MCF 10A (cell line): ENCODE data around the gene OR8H2. TPM values are rescaled to one million over a fixed set of nuclear protein-coding genes. Genes with fewer than 3 reads are reported as not detected.

ENCODE experiments used
- BruUV-seq: library from RNA; stranded (reverse); fragments of 400-500 nt; replicated peaks from 2 replicates; lab custom pipeline; 2021; lab: Mats Ljungman, UMichigan
- CTCF ChIA-PET: fragments of 300-600 bp; sonication (Branson Sonifier 250); formaldehyde crosslinking; extraction: SDS; loops from one replicate; lab custom pipeline; 2021; ENCODE audit warnings: antibody characterized with exemption, inconsistent platforms; lab: Yijun Ruan, JAX
- POLR2A ChIA-PET: fragments of 300-600, 350-650 bp; sonication (Branson Sonifier 250); formaldehyde crosslinking; extraction: SDS; loops from one replicate; lab custom pipeline; 2020; ENCODE audit warnings: antibody characterized with exemption, inconsistent platforms; lab: Yijun Ruan, JAX
- DNase-seq: peaks from one replicate; pipeline ENCODE4 v3.0.0-alpha.2; 2018; ENCODE audit not compliant: unreplicated experiment
- H3K27ac Mint-ChIP-seq: one replicate; pipeline ENCODE4 v1.8.0; 2022; ENCODE audit warnings: mild to moderate bottlenecking, low read depth, mixed read lengths; ENCODE audit not compliant: unreplicated experiment
- H3K27me3 Mint-ChIP-seq: one replicate; pipeline ENCODE4 v1.8.0; 2022; ENCODE audit warnings: mixed read lengths; ENCODE audit not compliant: insufficient read depth, unreplicated experiment
- H3K36me3 Mint-ChIP-seq: one replicate; pipeline ENCODE4 v1.8.0; 2022; ENCODE audit warnings: mild to moderate bottlenecking, moderate library complexity, mixed read lengths; ENCODE audit not compliant: insufficient read depth, unreplicated experiment
- H3K4me1 Mint-ChIP-seq: one replicate; pipeline ENCODE4 v1.8.0; 2022; ENCODE audit warnings: mixed read lengths; ENCODE audit not compliant: insufficient read depth, unreplicated experiment
- H3K4me3 Mint-ChIP-seq: one replicate; pipeline ENCODE4 v1.8.0; 2022; ENCODE audit warnings: mild to moderate bottlenecking, moderate library complexity, mixed read lengths; ENCODE audit not compliant: unreplicated experiment
- H3K9me3 Mint-ChIP-seq: one replicate; pipeline ENCODE4 v1.8.0; 2022; ENCODE audit warnings: mixed read lengths; ENCODE audit not compliant: unreplicated experiment
- intact Hi-C: fragments of 100-400 bp; cut with micrococcal nuclease; formaldehyde crosslinking; loops from 2 replicates; pipeline ENCODE4 v1.14.1; 2022
- total RNA-seq: library from RNA; stranded (reverse); gene quantifications from 2 replicates; pipeline ENCODE4 v1.2.3, GENCODE V29; 2022
- TF ChIP-seq, protein P1 (sequence below): fragments of 200-600 bp; IDR thresholded peaks from one replicate; pipeline ENCODE4 v1.8.0; 2022; ENCODE audit warnings: antibody characterized with exemption, mild to moderate bottlenecking; ENCODE audit not compliant: unreplicated experiment

OR8H2 gene
- total RNA-seq, 1 experiment from 2014 or later = not detected

DNA sequence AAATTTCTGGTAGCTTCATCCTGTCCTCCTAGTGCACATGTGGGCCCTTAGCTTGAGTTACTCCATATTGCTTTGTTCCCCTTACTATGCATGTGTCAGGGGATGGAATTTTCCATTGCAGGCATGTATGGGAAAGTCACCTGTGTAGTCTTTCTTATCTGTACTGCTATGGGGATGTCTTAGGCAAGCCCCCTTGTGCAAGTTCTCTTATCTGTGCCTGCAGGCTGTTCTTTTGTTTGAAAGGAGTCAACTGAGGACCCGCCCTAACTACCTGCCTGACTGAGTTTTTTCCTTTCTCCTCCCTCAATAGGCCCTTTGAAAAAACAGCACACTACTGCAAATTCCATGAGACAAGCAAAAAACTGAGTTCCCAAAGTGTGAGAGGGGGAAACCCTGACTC is 47.9 kb downstream of the OR8H2 start:
- DNase-seq = no peak
- H3K9me3 Mint-ChIP-seq = peaks cover 43% of the 10 kb centered on the region
- H3K36me3 Mint-ChIP-seq = no peaks in the 10 kb centered on the region
- no peak overlapping the region for H3K4me3 Mint-ChIP-seq
- CTCF ChIA-PET = no interaction called here
- no peak overlapping the region for H3K27ac Mint-ChIP-seq
- POLR2A ChIA-PET = no interaction called here
- TF ChIP-seq, protein P1, sequence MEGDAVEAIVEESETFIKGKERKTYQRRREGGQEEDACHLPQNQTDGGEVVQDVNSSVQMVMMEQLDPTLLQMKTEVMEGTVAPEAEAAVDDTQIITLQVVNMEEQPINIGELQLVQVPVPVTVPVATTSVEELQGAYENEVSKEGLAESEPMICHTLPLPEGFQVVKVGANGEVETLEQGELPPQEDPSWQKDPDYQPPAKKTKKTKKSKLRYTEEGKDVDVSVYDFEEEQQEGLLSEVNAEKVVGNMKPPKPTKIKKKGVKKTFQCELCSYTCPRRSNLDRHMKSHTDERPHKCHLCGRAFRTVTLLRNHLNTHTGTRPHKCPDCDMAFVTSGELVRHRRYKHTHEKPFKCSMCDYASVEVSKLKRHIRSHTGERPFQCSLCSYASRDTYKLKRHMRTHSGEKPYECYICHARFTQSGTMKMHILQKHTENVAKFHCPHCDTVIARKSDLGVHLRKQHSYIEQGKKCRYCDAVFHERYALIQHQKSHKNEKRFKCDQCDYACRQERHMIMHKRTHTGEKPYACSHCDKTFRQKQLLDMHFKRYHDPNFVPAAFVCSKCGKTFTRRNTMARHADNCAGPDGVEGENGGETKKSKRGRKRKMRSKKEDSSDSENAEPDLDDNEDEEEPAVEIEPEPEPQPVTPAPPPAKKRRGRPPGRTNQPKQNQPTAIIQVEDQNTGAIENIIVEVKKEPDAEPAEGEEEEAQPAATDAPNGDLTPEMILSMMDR = no peak
- H3K27me3 Mint-ChIP-seq = no peaks in the 10 kb centered on the region
- no TSS peak for BruUV-seq
- intact Hi-C loops = no loop called here
- H3K4me1 Mint-ChIP-seq = no peaks in the 10 kb centered on the region

DNA sequence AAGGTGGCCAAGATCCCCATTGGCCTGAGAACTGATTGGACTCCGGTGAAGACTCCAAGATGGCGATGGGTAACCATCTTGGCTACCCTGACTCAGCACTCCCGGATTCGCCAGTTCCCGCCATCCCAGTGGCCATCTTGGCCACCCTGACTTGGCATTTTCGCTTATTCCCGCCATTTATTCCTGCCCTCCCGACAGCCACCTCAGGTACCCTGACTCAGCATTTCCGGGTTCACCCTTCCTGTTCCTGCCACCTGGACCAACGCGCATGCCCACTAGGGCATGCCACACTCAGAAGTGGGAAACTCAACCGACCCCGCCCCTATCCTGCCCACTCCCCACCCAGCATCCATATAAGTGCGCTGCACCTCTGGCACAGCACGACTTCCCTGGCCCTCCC is 48.8 kb downstream of the OR8H2 start:
- TF ChIP-seq, protein P1 = no peak
- Mint-ChIP-seq H3K27ac (no peak overlapping the region), H3K4me1 (no peaks in the 10 kb centered on the region), H3K4me3 (no peak overlapping the region), H3K36me3 (no peaks in the 10 kb centered on the region), H3K9me3 (peaks cover 48% of the 10 kb centered on the region), H3K27me3 (no peaks in the 10 kb centered on the region)
- POLR2A ChIA-PET = interaction anchor here (0.6 kb wide), 1 partner anchor 430 kb away, joined by 3 read pairs; no protein-coding TSS in a partner anchor
- no TSS peak for BruUV-seq
- DNase-seq = no peak
- CTCF ChIA-PET = no interaction called here
- intact Hi-C loops = no loop called here

Other genes starting within 250 kb of the OR8H2 start
- gene TRIM51, start 220.4 kb upstream of the OR8H2 start, total RNA-seq = not detected in 2 replicates
- not detected in 2 replicates for gene OR5W2, start 189.1 kb upstream of the OR8H2 start, total RNA-seq
- gene OR5I1, start 167.3 kb upstream of the OR8H2 start, total RNA-seq = not detected in 2 replicates
- gene OR10AG1, start 133.7 kb upstream of the OR8H2 start, total RNA-seq = not detected in 2 replicates
- gene OR5F1, start 109.1 kb upstream of the OR8H2 start, total RNA-seq = not detected in 2 replicates
- not detected in 2 replicates for gene OR5AS1, start 76.0 kb upstream of the OR8H2 start, total RNA-seq
- gene OR8I2, start 10.4 kb upstream of the OR8H2 start, total RNA-seq = not detected in 2 replicates
- not detected in 2 replicates for gene OR8H3, start 18.7 kb downstream of the OR8H2 start, total RNA-seq
- not detected in 2 replicates for gene OR8J3, start 36.5 kb downstream of the OR8H2 start, total RNA-seq
- gene OR8K5, start 56.6 kb downstream of the OR8H2 start, total RNA-seq = not detected in 2 replicates
- gene OR5J2, start 72.9 kb downstream of the OR8H2 start, total RNA-seq = not detected in 2 replicates
- gene OR5T2, start 130.6 kb downstream of the OR8H2 start, total RNA-seq = not detected in 2 replicates
- gene OR5T3, start 148.6 kb downstream of the OR8H2 start, total RNA-seq = not detected in 2 replicates
- not detected in 2 replicates for gene OR5T1, start 170.5 kb downstream of the OR8H2 start, total RNA-seq
- not detected in 2 replicates for gene OR8H1, start 188.6 kb downstream of the OR8H2 start, total RNA-seq
- gene OR8K3, start 211.5 kb downstream of the OR8H2 start, total RNA-seq = not detected in 2 replicates
- not detected in 2 replicates for gene OR8K1, start 242.4 kb downstream of the OR8H2 start, total RNA-seq